HTERT RPE-1 (cell line): Measurements from ENCODE around the gene KLHL25.

Experiments used
- in situ Hi-C: fragments of 300-500 bp; cut with MboI; formaldehyde crosslinking; loops from 4 replicates; pipeline ENCODE4 v1.14.3; 2020; ENCODE audit warnings: low sequenced_read_pairs

The KLHL25 gene

GRCh38 chr15:85749261-85750151, 45.2 kb downstream of the KLHL25 start:
- in situ Hi-C loops: loop anchor here (25.0 kb wide), 1 partner anchor 88 kb away; no protein-coding TSS in a partner anchor

- in situ Hi-C loops: loop anchor here (25.0 kb wide), 1 partner anchor 89 kb away; no protein-coding TSS in a partner anchor
Observed at GRCh38 chr15:85748729-85749128, 46.0 kb downstream of the KLHL25 start.

GRCh38 chr15:85748176-85748575, 46.5 kb downstream of the KLHL25 start:
- in situ Hi-C loops: loop anchor here (25.0 kb wide), 1 partner anchor 89 kb away; no protein-coding TSS in a partner anchor

GRCh38 chr15:85746641-85747040, 48.1 kb downstream of the KLHL25 start:
- in situ Hi-C loops: loop anchor here (25.0 kb wide), 1 partner anchor 91 kb away; no protein-coding TSS in a partner anchor

- in situ Hi-C loops: loop anchor here (25.0 kb wide), 1 partner anchor 92 kb away; no protein-coding TSS in a partner anchor
Observed at GRCh38 chr15:85745525-85746150, 49.1 kb downstream of the KLHL25 start.

- in situ Hi-C loops: loop anchor here (25.0 kb wide), 1 partner anchor 92 kb away; no protein-coding TSS in a partner anchor
Observed at GRCh38 chr15:85745023-85745422, 49.7 kb downstream of the KLHL25 start.

GRCh38 chr15:85744579-85744978, 50.1 kb downstream of the KLHL25 start:
- in situ Hi-C loops: loop anchor here (25.0 kb wide), 1 partner anchor 93 kb away; no protein-coding TSS in a partner anchor

GRCh38 chr15:85743392-85744055, 51.2 kb downstream of the KLHL25 start:
- in situ Hi-C loops: loop anchor here (25.0 kb wide), 1 partner anchor 94 kb away; no protein-coding TSS in a partner anchor

- in situ Hi-C loops: loop anchor here (25.0 kb wide), 1 partner anchor 95 kb away; no protein-coding TSS in a partner anchor
Observed at GRCh38 chr15:85742186-85742821, 52.4 kb downstream of the KLHL25 start.

GRCh38 chr15:85741662-85742061, 53.1 kb downstream of the KLHL25 start:
- in situ Hi-C loops: loop anchor here (25.0 kb wide), 1 partner anchor 96 kb away; no protein-coding TSS in a partner anchor

GRCh38 chr15:85741021-85741421, 53.7 kb downstream of the KLHL25 start:
- in situ Hi-C loops: loop anchor here (25.0 kb wide), 1 partner anchor 96 kb away; no protein-coding TSS in a partner anchor

- in situ Hi-C loops: loop anchor here (25.0 kb wide), 1 partner anchor 100 kb away; no protein-coding TSS in a partner anchor
Observed at GRCh38 chr15:85737061-85737460, 57.7 kb downstream of the KLHL25 start.

GRCh38 chr15:85733416-85733815, 61.3 kb downstream of the KLHL25 start:
- in situ Hi-C loops: loop anchor here (25.0 kb wide), 1 partner anchor 104 kb away; no protein-coding TSS in a partner anchor

GRCh38 chr15:85730001-85730820, 64.5 kb downstream of the KLHL25 start:
- in situ Hi-C loops: loop anchor here (25.0 kb wide), 1 partner anchor 107 kb away; no protein-coding TSS in a partner anchor

GRCh38 chr15:85727068-85727467, 67.7 kb downstream of the KLHL25 start:
- in situ Hi-C loops: loop anchor here (25.0 kb wide), 1 partner anchor 110 kb away; no protein-coding TSS in a partner anchor

- in situ Hi-C loops: loop anchor here (25.0 kb wide), 1 partner anchor 111 kb away; no protein-coding TSS in a partner anchor
Observed at GRCh38 chr15:85726454-85726853, 68.3 kb downstream of the KLHL25 start.

GRCh38 chr15:85725564-85725963, 69.2 kb downstream of the KLHL25 start:
- in situ Hi-C loops: loop anchor here (25.0 kb wide), 1 partner anchor 112 kb away; no protein-coding TSS in a partner anchor

GRCh38 chr15:85725019-85725418, 69.7 kb downstream of the KLHL25 start:
- in situ Hi-C loops: loop anchor here (25.0 kb wide), 1 partner anchor 112 kb away; no protein-coding TSS in a partner anchor
